ENCODE measurements around the gene MAPK10. TPM values are rescaled to one million over a fixed set of nuclear protein-coding genes. Genes with fewer than 3 reads are reported as not detected.

The MAPK10 gene
- total RNA-seq, 1 experiment from 2014 or later, result 0.79 TPM

- Histone ChIP-seq H3K36me3 (ENCODE audit: control insufficient read depth, insufficient read depth, low read length) (no peaks in the 10 kb centered on the region), H3K9me3 (no peaks in the 10 kb centered on the region), H3K4me1 (no peaks in the 10 kb centered on the region), H3K27me3 (replicated peaks; ENCODE audit: control insufficient read depth, insufficient read depth, low read length) (no peaks in the 10 kb centered on the region), H3K4me3 (ENCODE audit: low read depth, low read length) (no peak overlapping the region)
- TF ChIP-seq CTCF (IDR thresholded peaks at IDR 0.05; ENCODE audit: insufficient read depth in 1 of 2, low read depth in 1 of 2, low read length in 1 of 2, severe bottlenecking in 1 of 2, unreplicated experiment in 1 of 2), result no peak
- H3K9me3 Mint-ChIP-seq (ENCODE audit: unreplicated experiment), result no peaks in the 10 kb centered on the region
- no peak overlapping the region for H3K27ac Mint-ChIP-seq (ENCODE audit: unreplicated experiment)
- H3K27me3 Mint-ChIP-seq (ENCODE audit: insufficient read depth, unreplicated experiment), result peaks cover 3% of the 10 kb centered on the region
- ChIA-PET POLR2A (no interaction called here), CTCF (no interaction called here)
- no peaks in the 10 kb centered on the region for H3K4me1 Mint-ChIP-seq (ENCODE audit: low read depth, unreplicated experiment)
- no TSS peak for BruUV-seq (replicated peaks)
- H3K4me3 Mint-ChIP-seq (ENCODE audit: unreplicated experiment), result no peak overlapping the region
- no peak for DNase-seq
- intact Hi-C loops (cut with micrococcal nuclease; ENCODE audit: unreplicated experiment), result no loop called here
- no peaks in the 10 kb centered on the region for H3K36me3 Mint-ChIP-seq (ENCODE audit: insufficient read depth, unreplicated experiment)
Measured at GRCh38 chr4:86106475-86106874, 253.4 kb downstream of the MAPK10 start.

- no TSS peak for BruUV-seq (replicated peaks)
- no peak for DNase-seq
- Histone ChIP-seq H3K9me3 (no peaks in the 10 kb centered on the region), H3K36me3 (ENCODE audit: control insufficient read depth, insufficient read depth, low read length) (no peaks in the 10 kb centered on the region), H3K27me3 (replicated peaks; ENCODE audit: control insufficient read depth, insufficient read depth, low read length) (no peaks in the 10 kb centered on the region), H3K4me3 (ENCODE audit: low read depth, low read length) (no peak overlapping the region), H3K4me1 (no peaks in the 10 kb centered on the region)
- no peaks in the 10 kb centered on the region for H3K4me1 Mint-ChIP-seq (ENCODE audit: low read depth, unreplicated experiment)
- H3K27ac Mint-ChIP-seq (ENCODE audit: unreplicated experiment), result no peak overlapping the region
- ChIA-PET POLR2A (no interaction called here), CTCF (no interaction called here)
- H3K4me3 Mint-ChIP-seq (ENCODE audit: unreplicated experiment), result no peak overlapping the region
- peaks cover 2% of the 10 kb centered on the region for H3K27me3 Mint-ChIP-seq (ENCODE audit: insufficient read depth, unreplicated experiment)
- no peak for TF ChIP-seq CTCF (IDR thresholded peaks at IDR 0.05; ENCODE audit: insufficient read depth in 1 of 2, low read depth in 1 of 2, low read length in 1 of 2, severe bottlenecking in 1 of 2, unreplicated experiment in 1 of 2)
- no peaks in the 10 kb centered on the region for H3K9me3 Mint-ChIP-seq (ENCODE audit: unreplicated experiment)
- intact Hi-C loops (cut with micrococcal nuclease; ENCODE audit: unreplicated experiment), result no loop called here
- no peaks in the 10 kb centered on the region for H3K36me3 Mint-ChIP-seq (ENCODE audit: insufficient read depth, unreplicated experiment)
Measured at GRCh38 chr4:86101841-86102240, 258.0 kb downstream of the MAPK10 start.

GRCh38 chr4:86101410-86101809, 258.4 kb downstream of the MAPK10 start:
- CTCF ChIA-PET, result no interaction called here

More at GRCh38 chr4:86101410-86101809, 258.4 kb downstream of the MAPK10 start:
- Mint-ChIP-seq H3K36me3 (ENCODE audit: insufficient read depth, unreplicated experiment) (no peaks in the 10 kb centered on the region), H3K27me3 (ENCODE audit: insufficient read depth, unreplicated experiment) (peaks cover 2% of the 10 kb centered on the region), H3K27ac (ENCODE audit: unreplicated experiment) (no peak overlapping the region), H3K4me1 (ENCODE audit: low read depth, unreplicated experiment) (no peaks in the 10 kb centered on the region), H3K4me3 (ENCODE audit: unreplicated experiment) (no peak overlapping the region), H3K9me3 (ENCODE audit: unreplicated experiment) (no peaks in the 10 kb centered on the region)
- Histone ChIP-seq H3K27me3 (replicated peaks; ENCODE audit: control insufficient read depth, insufficient read depth, low read length) (no peaks in the 10 kb centered on the region), H3K4me3 (ENCODE audit: low read depth, low read length) (no peak overlapping the region), H3K9me3 (no peaks in the 10 kb centered on the region), H3K36me3 (ENCODE audit: control insufficient read depth, insufficient read depth, low read length) (no peaks in the 10 kb centered on the region), H3K4me1 (no peaks in the 10 kb centered on the region)
- no peak for TF ChIP-seq CTCF (IDR thresholded peaks at IDR 0.05; ENCODE audit: insufficient read depth in 1 of 2, low read depth in 1 of 2, low read length in 1 of 2, severe bottlenecking in 1 of 2, unreplicated experiment in 1 of 2)
- POLR2A ChIA-PET, result no interaction called here
- no TSS peak for BruUV-seq (replicated peaks)
- intact Hi-C loops (cut with micrococcal nuclease; ENCODE audit: unreplicated experiment), result no loop called here
- no peak for DNase-seq
